Peyer's patch (tissue), 4 donors: ENCODE results near the gene RDH5. TPM values are rescaled to one million over a fixed set of nuclear protein-coding genes. Genes with fewer than 3 reads are reported as not detected.

ENCODE experiments used
- DNase-seq, 3 donors: peaks; one replicate each; pipeline ENCODE4 v3.0.0-alpha.2; 2017 to 2019
- H3K27ac ChIP-seq, 4 donors: fragments of 200-600 bp; sonication (generic); one replicate each; pipeline ENCODE4 v1.5.1; 2016 to 2019
- H3K27me3 ChIP-seq, 2 donors: fragments of 200-600 bp; sonication (generic); one replicate each; pipeline ENCODE4 v1.5.1; 2019
- H3K36me3 ChIP-seq, 3 donors: fragments of 200-600 bp; sonication (generic); one replicate each; pipeline ENCODE4 v1.5.1; 2016 to 2019
- H3K4me1 ChIP-seq, 4 donors: fragments of 200-600 bp; sonication (generic); one replicate each; pipeline ENCODE4 v1.5.1; 2016 to 2019
- H3K4me3 ChIP-seq, 4 donors: fragments of 200-600 bp; sonication (generic); 1 replicate in 3 of 4; 2 replicates in 1 of 4; pipeline ENCODE4 v1.5.1; 2016 to 2019; ENCODE audit warnings: mild to moderate bottlenecking in 1 of 4
- H3K9me3 ChIP-seq, 4 donors: fragments of 200-600 bp; sonication (generic); one replicate each; pipeline ENCODE4 v1.5.1; 2016 to 2019; ENCODE audit warnings: mild to moderate bottlenecking in 1 of 4
- CTCF ChIP-seq, 6 experiments: fragments of 450-650 bp in 4 of 6; fragments of 200-600 bp in 2 of 6; sonication (generic) in 1 of 6; IDR thresholded peaks; one replicate each; pipeline ENCODE4 v1.5.1; 2017 to 2019; ENCODE audit warnings: antibody characterized with exemption in 6 of 6, mild to moderate bottlenecking in 3 of 6, moderate library complexity in 1 of 6
- POLR2A ChIP-seq, 2 donors: fragments of 450-650 bp; IDR thresholded peaks; one replicate each; pipeline ENCODE4 v1.5.1; 2017; ENCODE audit warnings: antibody characterized with exemption in 2 of 2, mild to moderate bottlenecking in 2 of 2, moderate library complexity in 2 of 2
- total RNA-seq, 4 donors: library from RNA; depleted of rRNA; stranded (reverse); fragments of >200 nt; gene quantifications; one replicate each; pipeline ENCODE4 v1.1.0, GENCODE V29; 2016

The RDH5 gene
- total RNA-seq, 4 donors from 2014 or later: 47.0 to 113 (median 90.9) TPM

GRCh38 chr12:55696796-55697462, 23.3 kb upstream of the RDH5 start:
- Histone ChIP-seq H3K4me1 (peaks cover 0 to 8% (median 0%) of the 10 kb centered on the region in 4 donors), H3K9me3 (no peaks in the 10 kb centered on the region), H3K27me3 (no peaks in the 10 kb centered on the region), H3K27ac (no peak overlapping the region), H3K4me3 (no peak overlapping the region), H3K36me3 (no peaks in the 10 kb centered on the region)
- no peak for TF ChIP-seq CTCF (IDR thresholded peaks at IDR 0.05)
- no peak for TF ChIP-seq POLR2A (IDR thresholded peaks at IDR 0.05)
- DNase-seq: no peak

GRCh38 chr12:55697686-55698085, 22.5 kb upstream of the RDH5 start:
- DNase-seq: no peak
- TF ChIP-seq POLR2A (IDR thresholded peaks at IDR 0.05) (no peak), CTCF (IDR thresholded peaks at IDR 0.05) (no peak)
- H3K9me3 ChIP-seq: no peaks in the 10 kb centered on the region
- no peak overlapping the region for H3K4me3 ChIP-seq
- H3K27ac ChIP-seq: no peak overlapping the region
- H3K36me3 ChIP-seq: no peaks in the 10 kb centered on the region
- H3K4me1 ChIP-seq: peaks cover 0 to 8% (median 0%) of the 10 kb centered on the region in 4 donors
- no peaks in the 10 kb centered on the region for H3K27me3 ChIP-seq

- Histone ChIP-seq H3K27me3 (no peaks in the 10 kb centered on the region), H3K27ac (no peak overlapping the region), H3K9me3 (no peaks in the 10 kb centered on the region), H3K4me1 (peaks cover 0 to 8% (median 0%) of the 10 kb centered on the region in 4 donors), H3K36me3 (no peaks in the 10 kb centered on the region), H3K4me3 (no peak overlapping the region)
- no peak for TF ChIP-seq POLR2A (IDR thresholded peaks at IDR 0.05)
- TF ChIP-seq CTCF (IDR thresholded peaks at IDR 0.05): no peak
- no peak for DNase-seq
These were observed 21.8 kb upstream of the RDH5 start for GRCh38 chr12:55698241-55698955.

- Histone ChIP-seq H3K9me3 (no peaks in the 10 kb centered on the region), H3K36me3 (no peaks in the 10 kb centered on the region), H3K4me3 (no peak overlapping the region), H3K4me1 (peaks cover 0 to 8% (median 0%) of the 10 kb centered on the region in 4 donors), H3K27me3 (no peaks in the 10 kb centered on the region), H3K27ac (no peak overlapping the region)
- DNase-seq: no peak
- TF ChIP-seq POLR2A (IDR thresholded peaks at IDR 0.05): no peak
These were observed 21.2 kb upstream of the RDH5 start for GRCh38 chr12:55698965-55699364.

GRCh38 chr12:55699471-55700055, 20.6 kb upstream of the RDH5 start:
- Histone ChIP-seq H3K4me1 (peaks cover 0 to 8% (median 0%) of the 10 kb centered on the region in 4 donors), H3K27me3 (no peaks in the 10 kb centered on the region), H3K36me3 (no peaks in the 10 kb centered on the region), H3K4me3 (no peak overlapping the region), H3K9me3 (no peaks in the 10 kb centered on the region), H3K27ac (no peak overlapping the region)
- no peak for TF ChIP-seq CTCF (IDR thresholded peaks at IDR 0.05)
- no peak for TF ChIP-seq POLR2A (IDR thresholded peaks at IDR 0.05)
- no peak for DNase-seq
